Measurements from ENCODE around the gene ERC2. TPM values are rescaled to one million over a fixed set of nuclear protein-coding genes. Genes with fewer than 3 reads are reported as not detected.

Gene ERC2
- total and polyA plus RNA-seq, 5 donors from 2014 or later: not detected

- Mint-ChIP-seq H3K27ac (no peak overlapping the region), H3K4me3 (no peak overlapping the region), H3K27me3 (no peaks in the 10 kb centered on the region), H3K36me3 (no peaks in the 10 kb centered on the region), H3K9me3 (peaks cover 0 to 5% (median 1%) of the 10 kb centered on the region in 7 donors), H3K4me1 (no peaks in the 10 kb centered on the region)
- Histone ChIP-seq H3K9me3 (ENCODE audit: control insufficient read depth in 2 of 2, low read length in 2 of 2) (no peaks in the 10 kb centered on the region), H3K36me3 (ENCODE audit: control insufficient read depth, insufficient read depth, low read length) (no peaks in the 10 kb centered on the region), H3K4me3 (ENCODE audit: low read depth, low read length) (no peak overlapping the region), H3K27me3 (ENCODE audit: control insufficient read depth, insufficient read depth, low read length) (no peaks in the 10 kb centered on the region), H3K4me1 (ENCODE audit: control insufficient read depth, insufficient read depth, low read length, poor library complexity, severe bottlenecking) (no peaks in the 10 kb centered on the region), H3K27ac (ENCODE audit: insufficient read depth, low read length, poor library complexity, severe bottlenecking) (no peak overlapping the region)
- ATAC-seq (ENCODE audit: low read depth in 2 of 2): no peak
- no peak for DNase-seq
Measured at GRCh38 chr3:56102032-56102431, 366.2 kb downstream of the ERC2 start.

GRCh38 chr3:56101576-56101975 lies 366.7 kb downstream of the ERC2 start:
- no peak overlapping the region for H3K27ac ChIP-seq (ENCODE audit: insufficient read depth, low read length, poor library complexity, severe bottlenecking)
- H3K36me3 ChIP-seq (ENCODE audit: control insufficient read depth, insufficient read depth, low read length): no peaks in the 10 kb centered on the region
- no peaks in the 10 kb centered on the region for H3K9me3 ChIP-seq (ENCODE audit: control insufficient read depth in 2 of 2, low read length in 2 of 2)
- H3K4me1 ChIP-seq (ENCODE audit: control insufficient read depth, insufficient read depth, low read length, poor library complexity, severe bottlenecking): no peaks in the 10 kb centered on the region
- ATAC-seq (ENCODE audit: low read depth in 2 of 2) (no peak), DNase-seq (no peak)
- H3K4me3 ChIP-seq (ENCODE audit: low read depth, low read length): no peak overlapping the region
- Mint-ChIP-seq H3K36me3 (no peaks in the 10 kb centered on the region), H3K27ac (no peak overlapping the region), H3K4me3 (no peak overlapping the region), H3K4me1 (no peaks in the 10 kb centered on the region), H3K27me3 (no peaks in the 10 kb centered on the region), H3K9me3 (peaks cover 0 to 5% (median 1%) of the 10 kb centered on the region in 7 donors)
- H3K27me3 ChIP-seq (ENCODE audit: control insufficient read depth, insufficient read depth, low read length): no peaks in the 10 kb centered on the region

- H3K36me3 ChIP-seq (ENCODE audit: control insufficient read depth, insufficient read depth, low read length): no peaks in the 10 kb centered on the region
- Mint-ChIP-seq H3K4me3 (no peak overlapping the region), H3K36me3 (no peaks in the 10 kb centered on the region), H3K27ac (no peak overlapping the region), H3K27me3 (no peaks in the 10 kb centered on the region), H3K9me3 (peaks cover 0 to 2% (median 0%) of the 10 kb centered on the region in 7 donors), H3K4me1 (no peaks in the 10 kb centered on the region)
- DNase-seq (no peak), ATAC-seq (ENCODE audit: low read depth in 2 of 2) (no peak)
- H3K9me3 ChIP-seq (ENCODE audit: control insufficient read depth in 2 of 2, low read length in 2 of 2): no peaks in the 10 kb centered on the region
- H3K27me3 ChIP-seq (ENCODE audit: control insufficient read depth, insufficient read depth, low read length): no peaks in the 10 kb centered on the region
- no peak overlapping the region for H3K4me3 ChIP-seq (ENCODE audit: low read depth, low read length)
- H3K27ac ChIP-seq (ENCODE audit: insufficient read depth, low read length, poor library complexity, severe bottlenecking): no peak overlapping the region
- no peaks in the 10 kb centered on the region for H3K4me1 ChIP-seq (ENCODE audit: control insufficient read depth, insufficient read depth, low read length, poor library complexity, severe bottlenecking)
Measured at GRCh38 chr3:56096999-56097398, 371.3 kb downstream of the ERC2 start.

GRCh38 chr3:56094170-56094569 lies 374.1 kb downstream of the ERC2 start:
- Mint-ChIP-seq H3K9me3 (peaks cover 0 to 6% (median 1%) of the 10 kb centered on the region in 7 donors), H3K4me1 (no peaks in the 10 kb centered on the region), H3K27ac (no peak overlapping the region), H3K36me3 (no peaks in the 10 kb centered on the region), H3K27me3 (no peaks in the 10 kb centered on the region), H3K4me3 (no peak overlapping the region)
- Histone ChIP-seq H3K27me3 (ENCODE audit: control insufficient read depth, insufficient read depth, low read length) (no peaks in the 10 kb centered on the region), H3K4me3 (ENCODE audit: low read depth, low read length) (no peak overlapping the region), H3K36me3 (ENCODE audit: control insufficient read depth, insufficient read depth, low read length) (no peaks in the 10 kb centered on the region), H3K4me1 (ENCODE audit: control insufficient read depth, insufficient read depth, low read length, poor library complexity, severe bottlenecking) (no peaks in the 10 kb centered on the region), H3K27ac (ENCODE audit: insufficient read depth, low read length, poor library complexity, severe bottlenecking) (no peak overlapping the region), H3K9me3 (ENCODE audit: control insufficient read depth in 2 of 2, low read length in 2 of 2) (no peaks in the 10 kb centered on the region)
- ATAC-seq (ENCODE audit: low read depth in 2 of 2) (no peak), DNase-seq (no peak)

- H3K36me3 Mint-ChIP-seq: no peaks in the 10 kb centered on the region
- ATAC-seq (ENCODE audit: low read depth in 2 of 2) (no peak), DNase-seq (no peak)
- H3K9me3 Mint-ChIP-seq: peaks cover 0 to 12% (median 2%) of the 10 kb centered on the region in 7 donors
- H3K27me3 Mint-ChIP-seq: no peaks in the 10 kb centered on the region
- no peaks in the 10 kb centered on the region for H3K9me3 ChIP-seq (ENCODE audit: control insufficient read depth in 2 of 2, low read length in 2 of 2)
- no peaks in the 10 kb centered on the region for H3K4me1 ChIP-seq (ENCODE audit: control insufficient read depth, insufficient read depth, low read length, poor library complexity, severe bottlenecking)
- no peak overlapping the region for H3K27ac Mint-ChIP-seq
- H3K36me3 ChIP-seq (ENCODE audit: control insufficient read depth, insufficient read depth, low read length): no peaks in the 10 kb centered on the region
- H3K4me3 ChIP-seq (ENCODE audit: low read depth, low read length): no peak overlapping the region
- H3K27ac ChIP-seq (ENCODE audit: insufficient read depth, low read length, poor library complexity, severe bottlenecking): no peak overlapping the region
- no peaks in the 10 kb centered on the region for H3K27me3 ChIP-seq (ENCODE audit: control insufficient read depth, insufficient read depth, low read length)
- H3K4me3 Mint-ChIP-seq: no peak overlapping the region
- no peaks in the 10 kb centered on the region for H3K4me1 Mint-ChIP-seq
Measured at GRCh38 chr3:56089739-56090138, 378.5 kb downstream of the ERC2 start.

GRCh38 chr3:56087451-56088053 lies 380.7 kb downstream of the ERC2 start:
- no peak overlapping the region for H3K4me3 Mint-ChIP-seq
- ATAC-seq (ENCODE audit: low read depth in 2 of 2) (no peak), DNase-seq (no peak)
- H3K4me3 ChIP-seq (ENCODE audit: low read depth, low read length): no peak overlapping the region
- no peaks in the 10 kb centered on the region for H3K4me1 ChIP-seq (ENCODE audit: control insufficient read depth, insufficient read depth, low read length, poor library complexity, severe bottlenecking)
- no peaks in the 10 kb centered on the region for H3K36me3 ChIP-seq (ENCODE audit: control insufficient read depth, insufficient read depth, low read length)
- no peaks in the 10 kb centered on the region for H3K36me3 Mint-ChIP-seq
- no peaks in the 10 kb centered on the region for H3K9me3 ChIP-seq (ENCODE audit: control insufficient read depth in 2 of 2, low read length in 2 of 2)
- H3K27ac Mint-ChIP-seq: no peak overlapping the region
- H3K27me3 Mint-ChIP-seq: no peaks in the 10 kb centered on the region
- no peaks in the 10 kb centered on the region for H3K27me3 ChIP-seq (ENCODE audit: control insufficient read depth, insufficient read depth, low read length)
- peaks cover 0 to 12% (median 2%) of the 10 kb centered on the region in 7 donors for H3K9me3 Mint-ChIP-seq
- no peaks in the 10 kb centered on the region for H3K4me1 Mint-ChIP-seq
- no peak overlapping the region for H3K27ac ChIP-seq (ENCODE audit: insufficient read depth, low read length, poor library complexity, severe bottlenecking)

GRCh38 chr3:56086355-56086754 lies 381.9 kb downstream of the ERC2 start:
- Histone ChIP-seq H3K4me3 (ENCODE audit: low read depth, low read length) (no peak overlapping the region), H3K9me3 (ENCODE audit: control insufficient read depth in 2 of 2, low read length in 2 of 2) (no peaks in the 10 kb centered on the region), H3K36me3 (ENCODE audit: control insufficient read depth, insufficient read depth, low read length) (no peaks in the 10 kb centered on the region), H3K27me3 (ENCODE audit: control insufficient read depth, insufficient read depth, low read length) (no peaks in the 10 kb centered on the region), H3K4me1 (ENCODE audit: control insufficient read depth, insufficient read depth, low read length, poor library complexity, severe bottlenecking) (no peaks in the 10 kb centered on the region), H3K27ac (ENCODE audit: insufficient read depth, low read length, poor library complexity, severe bottlenecking) (no peak overlapping the region)
- H3K4me1 Mint-ChIP-seq: no peaks in the 10 kb centered on the region
- no peak overlapping the region for H3K4me3 Mint-ChIP-seq
- no peak for ATAC-seq (ENCODE audit: low read depth in 2 of 2)
- H3K36me3 Mint-ChIP-seq: no peaks in the 10 kb centered on the region
- no peaks in the 10 kb centered on the region for H3K27me3 Mint-ChIP-seq
- H3K27ac Mint-ChIP-seq: no peak overlapping the region
- DNase-seq: no peak
- H3K9me3 Mint-ChIP-seq: peaks cover 0 to 12% (median 2%) of the 10 kb centered on the region in 7 donors

- H3K4me1 Mint-ChIP-seq: no peaks in the 10 kb centered on the region
- Histone ChIP-seq H3K27ac (ENCODE audit: insufficient read depth, low read length, poor library complexity, severe bottlenecking) (no peak overlapping the region), H3K36me3 (ENCODE audit: control insufficient read depth, insufficient read depth, low read length) (no peaks in the 10 kb centered on the region), H3K4me1 (ENCODE audit: control insufficient read depth, insufficient read depth, low read length, poor library complexity, severe bottlenecking) (no peaks in the 10 kb centered on the region), H3K27me3 (ENCODE audit: control insufficient read depth, insufficient read depth, low read length) (no peaks in the 10 kb centered on the region), H3K9me3 (ENCODE audit: control insufficient read depth in 2 of 2, low read length in 2 of 2) (no peaks in the 10 kb centered on the region), H3K4me3 (ENCODE audit: low read depth, low read length) (no peak overlapping the region)
- ATAC-seq (ENCODE audit: low read depth in 2 of 2) (no peak), DNase-seq (no peak)
- H3K36me3 Mint-ChIP-seq: no peaks in the 10 kb centered on the region
- no peak overlapping the region for H3K4me3 Mint-ChIP-seq
- no peaks in the 10 kb centered on the region for H3K27me3 Mint-ChIP-seq
- no peak overlapping the region for H3K27ac Mint-ChIP-seq
- peaks cover 0 to 7% (median 0%) of the 10 kb centered on the region in 7 donors for H3K9me3 Mint-ChIP-seq
Measured at GRCh38 chr3:56081246-56081645, 387.0 kb downstream of the ERC2 start.

Data from CD4-positive, CD25-positive, alpha-beta regulatory T cell (primary cell).